Thoracic aorta (tissue), 2 donors: ENCODE measurements around the gene EPHB3. TPM values are rescaled to one million over a fixed set of nuclear protein-coding genes. Genes with fewer than 3 reads are reported as not detected.
A peak's percentile ranks its signal among the peaks of the same experiment; 100 is the strongest.

Source experiments
- ATAC-seq: fragments of 150-250 bp; one replicate; pipeline ENCODE4 v1.8.0; 2017; ENCODE audit warnings: low read depth; ENCODE audit not compliant: insufficient number of reproducible peaks, low FRiP score
- DNase-seq: peaks from one replicate; pipeline ENCODE4 v3.0.0-alpha.2; 2020; ENCODE audit warnings: low spot score
- H3K27ac ChIP-seq, 2 donors: fragments of 200-600 bp; sonication (generic); 1 replicate in 1 of 2; 2 replicates in 1 of 2; pipeline ENCODE4 v1.5.1; 2016; ENCODE audit warnings: mild to moderate bottlenecking in 2 of 2, moderate library complexity in 2 of 2
- H3K27me3 ChIP-seq: fragments of 200-600 bp; sonication (generic); replicated peaks from 2 replicates; pipeline ENCODE4 v1.6.0; 2016; ENCODE audit warnings: mild to moderate bottlenecking; ENCODE audit not compliant: insufficient read depth
- H3K36me3 ChIP-seq: fragments of 200-600 bp; sonication (generic); one replicate; pipeline ENCODE4 v1.5.1; 2016
- H3K4me1 ChIP-seq, 2 donors: fragments of 200-600 bp; sonication (generic); 1 replicate in 1 of 2; 2 replicates in 1 of 2; pipeline versions ENCODE4 v1.5.1 to v1.6.0; 2016; ENCODE audit warnings: low read depth in 2 of 2, mild to moderate bottlenecking in 1 of 2; ENCODE audit not compliant: control insufficient read depth in 1 of 2
- H3K4me3 ChIP-seq: fragments of 200-600 bp; sonication (generic); 2 replicates; pipeline ENCODE4 v1.5.1; 2016; ENCODE audit warnings: mild to moderate bottlenecking
- H3K9me3 ChIP-seq: fragments of 200-600 bp; sonication (generic); 2 replicates; pipeline ENCODE4 v1.5.1; 2016
- total RNA-seq, 2 donors: library from RNA; depleted of rRNA; stranded (reverse); fragments of >200 nt; gene quantifications; one replicate each; pipeline versions ENCODE4 v1.1.0 to v1.2.3, GENCODE V29; 2016
- TF ChIP-seq, protein P1 (sequence below): fragments of 200-600 bp; sonication (generic); IDR thresholded peaks from one replicate; pipeline ENCODE4 v1.5.1; 2019; ENCODE audit warnings: antibody characterized with exemption

Gene EPHB3
- total RNA-seq, 2 donors from 2014 or later = 2.8 to 5.0 TPM

- Histone ChIP-seq H3K4me1 (peaks cover 3 to 33% of the 10 kb centered on the region in 2 donors), H3K27me3 (no peaks in the 10 kb centered on the region), H3K9me3 (no peaks in the 10 kb centered on the region), H3K27ac (peak overlapping the region; percentile 34 to 44), H3K4me3 (peak overlapping the region; percentile 78), H3K36me3 (no peaks in the 10 kb centered on the region)
- DNase-seq = no peak
- TF ChIP-seq, protein P1, sequence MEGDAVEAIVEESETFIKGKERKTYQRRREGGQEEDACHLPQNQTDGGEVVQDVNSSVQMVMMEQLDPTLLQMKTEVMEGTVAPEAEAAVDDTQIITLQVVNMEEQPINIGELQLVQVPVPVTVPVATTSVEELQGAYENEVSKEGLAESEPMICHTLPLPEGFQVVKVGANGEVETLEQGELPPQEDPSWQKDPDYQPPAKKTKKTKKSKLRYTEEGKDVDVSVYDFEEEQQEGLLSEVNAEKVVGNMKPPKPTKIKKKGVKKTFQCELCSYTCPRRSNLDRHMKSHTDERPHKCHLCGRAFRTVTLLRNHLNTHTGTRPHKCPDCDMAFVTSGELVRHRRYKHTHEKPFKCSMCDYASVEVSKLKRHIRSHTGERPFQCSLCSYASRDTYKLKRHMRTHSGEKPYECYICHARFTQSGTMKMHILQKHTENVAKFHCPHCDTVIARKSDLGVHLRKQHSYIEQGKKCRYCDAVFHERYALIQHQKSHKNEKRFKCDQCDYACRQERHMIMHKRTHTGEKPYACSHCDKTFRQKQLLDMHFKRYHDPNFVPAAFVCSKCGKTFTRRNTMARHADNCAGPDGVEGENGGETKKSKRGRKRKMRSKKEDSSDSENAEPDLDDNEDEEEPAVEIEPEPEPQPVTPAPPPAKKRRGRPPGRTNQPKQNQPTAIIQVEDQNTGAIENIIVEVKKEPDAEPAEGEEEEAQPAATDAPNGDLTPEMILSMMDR = no peak
- no peak for ATAC-seq
These were observed 7.0 kb downstream of the EPHB3 start for GRCh38 chr3:184568560-184568923.

DNA sequence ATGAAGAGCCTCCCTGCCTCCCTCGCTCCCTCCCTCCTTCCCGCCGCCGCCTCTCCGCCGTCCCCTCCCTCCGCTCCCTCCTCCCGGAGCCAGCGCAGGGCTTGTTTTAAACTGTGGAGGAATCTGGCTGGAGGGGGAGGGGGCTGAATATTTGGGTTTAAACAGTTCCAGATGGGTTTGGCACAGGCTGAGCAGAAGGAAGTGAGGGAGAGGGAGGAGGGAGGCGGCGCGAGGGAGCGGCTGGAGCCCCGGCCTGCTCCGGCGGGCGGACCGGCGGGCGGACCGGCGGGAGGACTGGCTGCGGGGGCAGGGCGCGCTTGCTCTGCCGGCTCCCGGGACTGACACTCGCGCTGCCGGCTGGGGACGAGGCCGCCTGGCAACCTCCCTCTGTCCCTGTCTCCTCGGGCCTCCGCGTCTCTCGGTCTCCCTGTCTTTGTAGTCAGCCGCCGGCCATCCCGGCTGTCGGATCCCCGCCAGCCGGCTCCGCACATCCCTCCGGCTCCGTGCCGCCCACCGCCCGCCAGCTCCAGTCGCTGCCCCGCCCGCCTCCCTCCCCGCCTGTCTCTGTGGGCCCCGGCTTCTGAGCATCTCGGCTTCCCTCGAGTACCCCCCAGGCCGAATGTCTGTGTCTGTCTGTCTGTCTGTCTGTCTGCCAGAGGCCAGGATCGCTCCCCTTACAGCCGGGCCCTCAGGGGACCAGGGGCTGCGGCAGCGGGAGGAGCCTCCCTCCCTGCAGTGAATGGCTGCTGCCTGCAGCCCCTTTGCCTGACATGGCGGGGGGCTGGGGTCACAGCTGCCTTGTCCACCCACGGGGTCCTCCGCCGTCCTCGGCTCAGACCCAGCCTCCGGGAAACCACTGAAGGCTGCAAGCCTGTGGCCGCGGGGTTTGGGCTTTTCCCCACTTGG is 7.6 kb downstream of the EPHB3 start:
- DNase-seq (peak; percentile 41), ATAC-seq (peak; percentile 60)
- Histone ChIP-seq H3K4me3 (peak overlapping the region; percentile 78), H3K9me3 (no peaks in the 10 kb centered on the region), H3K36me3 (no peaks in the 10 kb centered on the region), H3K4me1 (peaks cover 3 to 27% of the 10 kb centered on the region in 2 donors), H3K27me3 (no peaks in the 10 kb centered on the region), H3K27ac (peak overlapping the region; percentile 34 to 44)
- TF ChIP-seq, protein P1 = no peak

GRCh38 chr3:184570035-184570434 is 8.4 kb downstream of the EPHB3 start:
- Histone ChIP-seq H3K9me3 (no peaks in the 10 kb centered on the region), H3K36me3 (no peaks in the 10 kb centered on the region), H3K4me3 (no peak overlapping the region), H3K27me3 (no peaks in the 10 kb centered on the region), H3K27ac (no peak overlapping the region), H3K4me1 (peaks cover 3 to 26% of the 10 kb centered on the region in 2 donors)
- DNase-seq = no peak
- TF ChIP-seq, protein P1 = no peak
- ATAC-seq = no peak

DNA sequence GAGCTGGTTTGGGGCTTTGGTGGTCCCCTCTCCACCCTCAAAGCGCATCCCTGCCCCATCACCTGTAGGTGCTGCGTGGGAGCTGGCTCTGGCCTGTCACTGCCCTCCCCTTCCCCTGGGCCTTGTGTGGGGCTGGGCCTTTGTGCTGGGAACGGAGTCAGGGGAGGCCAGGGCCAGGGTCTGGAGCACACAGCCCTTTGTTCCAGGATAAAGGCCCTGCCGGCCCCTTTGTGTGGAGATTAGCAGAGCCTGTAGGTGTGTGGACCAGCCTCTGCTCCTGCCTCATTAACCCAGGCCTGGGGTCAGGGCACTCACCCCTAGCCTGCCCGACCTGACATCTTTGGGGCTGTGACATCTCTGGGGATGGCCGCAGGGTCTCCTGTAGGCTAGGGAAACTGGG is 8.9 kb downstream of the EPHB3 start:
- TF ChIP-seq, protein P1 = no peak
- no peaks in the 10 kb centered on the region for H3K27me3 ChIP-seq
- H3K36me3 ChIP-seq = no peaks in the 10 kb centered on the region
- peaks cover 3 to 21% of the 10 kb centered on the region in 2 donors for H3K4me1 ChIP-seq
- DNase-seq (no peak), ATAC-seq (no peak)
- H3K4me3 ChIP-seq = no peak overlapping the region
- no peaks in the 10 kb centered on the region for H3K9me3 ChIP-seq
- no peak overlapping the region for H3K27ac ChIP-seq

- Histone ChIP-seq H3K9me3 (no peaks in the 10 kb centered on the region), H3K36me3 (no peaks in the 10 kb centered on the region), H3K4me1 (peaks cover 3 to 16% of the 10 kb centered on the region in 2 donors), H3K27ac (no peak overlapping the region), H3K4me3 (no peak overlapping the region), H3K27me3 (no peaks in the 10 kb centered on the region)
- TF ChIP-seq, protein P1 = no peak
- no peak for ATAC-seq
- no peak for DNase-seq
These were observed 10.3 kb downstream of the EPHB3 start for GRCh38 chr3:184571750-184572377.
